H9 (cell line): ENCODE results near the gene BCL6B. TPM values are rescaled to one million over a fixed set of nuclear protein-coding genes. Genes with fewer than 3 reads are reported as not detected.

Experiments used
- DNase-seq: peaks from one replicate; pipeline ENCODE4 v3.0.0-alpha.2; 2017
- H2AFZ ChIP-seq: one replicate; pipeline ENCODE4 v1.6.1; 2013; ENCODE audit warnings: mild to moderate bottlenecking, low read length, control low read depth, moderate library complexity
- H2AK5ac ChIP-seq: 2 replicates; pipeline ENCODE4 v1.6.1; 2013; ENCODE audit warnings: low read length, control low read depth, mixed read lengths; ENCODE audit not compliant: insufficient read length
- H2BK120ac ChIP-seq: one replicate; pipeline ENCODE4 v1.6.1; 2013; ENCODE audit warnings: low read depth, mild to moderate bottlenecking, low read length, control low read depth, inconsistent platforms; ENCODE audit not compliant: poor library complexity, severe bottlenecking
- H2BK12ac ChIP-seq: 2 replicates; pipeline ENCODE4 v1.6.1; 2013; ENCODE audit warnings: low read length, control low read depth, mixed read lengths, low read depth; ENCODE audit not compliant: insufficient read length
- H2BK15ac ChIP-seq: 2 replicates; pipeline ENCODE4 v1.6.1; 2013; ENCODE audit warnings: low read depth, low read length, control low read depth
- H2BK20ac ChIP-seq: one replicate; pipeline ENCODE4 v1.6.1; 2013; ENCODE audit warnings: low read depth, mild to moderate bottlenecking, low read length, control low read depth, inconsistent platforms; ENCODE audit not compliant: poor library complexity, severe bottlenecking
- H2BK5ac ChIP-seq: 2 replicates; pipeline ENCODE4 v1.6.1; 2013; ENCODE audit warnings: low read length, control low read depth, mixed read lengths; ENCODE audit not compliant: insufficient read length
- H3K14ac ChIP-seq: 2 replicates; pipeline ENCODE4 v1.6.1; 2013; ENCODE audit warnings: low read length, control low read depth; ENCODE audit not compliant: insufficient read depth
- H3K18ac ChIP-seq: 2 replicates; pipeline ENCODE4 v1.6.1; 2013; ENCODE audit warnings: low read depth, mild to moderate bottlenecking, mixed read lengths, low read length, control low read depth; ENCODE audit not compliant: insufficient read length
- H3K23ac ChIP-seq: 2 replicates; pipeline ENCODE4 v1.6.1; 2013; ENCODE audit warnings: low read length, control low read depth, mixed read lengths, low read depth; ENCODE audit not compliant: insufficient read length
- H3K23me2 ChIP-seq: 2 replicates; pipeline ENCODE4 v1.6.1; 2013; ENCODE audit warnings: low read depth, mild to moderate bottlenecking, mixed read lengths, low read length, control low read depth; ENCODE audit not compliant: insufficient read length, poor library complexity, severe bottlenecking
- H3K27ac ChIP-seq: 2 replicates; pipeline ENCODE4 v1.5.1; 2013; ENCODE audit warnings: low read length, control low read depth, mixed read lengths, low read depth; ENCODE audit not compliant: insufficient read length
- H3K27me3 ChIP-seq: 2 replicates; pipeline ENCODE4 v1.6.1; 2013; ENCODE audit warnings: low read length, control low read depth, inconsistent platforms; ENCODE audit not compliant: insufficient read depth
- H3K4ac ChIP-seq: 2 replicates; pipeline ENCODE4 v1.6.1; 2013; ENCODE audit warnings: low read depth, mild to moderate bottlenecking, control low read depth, inconsistent platforms, low read length, moderate library complexity
- H3K4me1 ChIP-seq: 2 replicates; pipeline ENCODE4 v1.6.1; 2013; ENCODE audit warnings: low read length, control low read depth, inconsistent platforms; ENCODE audit not compliant: insufficient read depth
- H3K4me2 ChIP-seq: 2 replicates; pipeline ENCODE4 v1.6.1; 2013; ENCODE audit warnings: low read length, control low read depth, mixed read lengths; ENCODE audit not compliant: insufficient read length, insufficient read depth
- H3K56ac ChIP-seq: 2 replicates; pipeline ENCODE4 v1.6.1; 2013; ENCODE audit warnings: low read depth, mild to moderate bottlenecking, mixed read lengths, low read length, control low read depth; ENCODE audit not compliant: insufficient read length
- H3K79me1 ChIP-seq: 2 replicates; pipeline ENCODE4 v1.6.1; 2013; ENCODE audit warnings: low read depth, mild to moderate bottlenecking, moderate library complexity, low read length, control low read depth, inconsistent platforms; ENCODE audit not compliant: insufficient read depth, poor library complexity, severe bottlenecking
- H3K79me2 ChIP-seq: 2 replicates; pipeline ENCODE4 v1.6.1; 2013; ENCODE audit warnings: low read length, control low read depth, inconsistent platforms; ENCODE audit not compliant: insufficient read depth
- H3K9ac ChIP-seq: 2 replicates; pipeline ENCODE4 v1.6.1; 2013; ENCODE audit warnings: low read length, control low read depth, mixed read lengths; ENCODE audit not compliant: insufficient read length; ENCODE audit errors: extremely low read depth
- H3K9me3 ChIP-seq: one replicate; pipeline ENCODE4 v1.6.1; 2013; ENCODE audit warnings: low read depth, low read length, inconsistent platforms; ENCODE audit not compliant: control insufficient read depth
- H3T11ph ChIP-seq: one replicate; pipeline ENCODE4 v1.6.1; 2013; ENCODE audit warnings: mild to moderate bottlenecking, low read length, control low read depth, inconsistent platforms
- H4K20me1 ChIP-seq: one replicate; pipeline ENCODE4 v1.6.1; 2013; ENCODE audit not compliant: control insufficient read depth, insufficient read length, insufficient read depth
- H4K5ac ChIP-seq: 2 replicates; pipeline ENCODE4 v1.6.1; 2013; ENCODE audit warnings: low read depth, mild to moderate bottlenecking, mixed read lengths, low read length, control low read depth; ENCODE audit not compliant: insufficient read length
- H4K8ac ChIP-seq: replicated peaks from 2 replicates; pipeline ENCODE4 v1.6.1; 2013; ENCODE audit warnings: low read length, control low read depth, mixed read lengths, low read depth; ENCODE audit not compliant: insufficient read length
- H4K91ac ChIP-seq: 2 replicates; pipeline ENCODE4 v1.6.1; 2013; ENCODE audit warnings: low read depth, mild to moderate bottlenecking, moderate library complexity, mixed read lengths, low read length, control low read depth; ENCODE audit not compliant: insufficient read length
- H3K27ac Mint-ChIP-seq, 3 experiments: 2 replicates in 2 of 3; 3 replicates in 1 of 3; pipeline ENCODE4 v1.8.0; 2020 to 2021; ENCODE audit warnings: mixed read lengths in 3 of 3, mild to moderate bottlenecking in 1 of 3, moderate library complexity in 1 of 3
- H3K27me3 Mint-ChIP-seq: 2 replicates; pipeline ENCODE4 v1.8.0; 2021; ENCODE audit warnings: low read depth, mild to moderate bottlenecking, moderate library complexity, mixed read lengths
- H3K36me3 Mint-ChIP-seq, 3 experiments: 2 replicates in 2 of 3; 3 replicates in 1 of 3; pipeline ENCODE4 v1.8.0; 2020 to 2021; ENCODE audit warnings: low read depth in 3 of 3, mixed read lengths in 3 of 3; ENCODE audit not compliant: insufficient read depth in 1 of 3
- H3K4me1 Mint-ChIP-seq, 2 experiments: 2 replicates each; pipeline ENCODE4 v1.8.0; 2020; ENCODE audit warnings: mixed read lengths in 2 of 2
- H3K4me3 Mint-ChIP-seq, 2 experiments: 2 replicates in 1 of 2; 3 replicates in 1 of 2; pipeline ENCODE4 v1.8.0; 2020 to 2021; ENCODE audit warnings: mild to moderate bottlenecking in 2 of 2, mixed read lengths in 2 of 2, moderate library complexity in 1 of 2
- H3K9me3 Mint-ChIP-seq, 2 experiments: 2 replicates in 1 of 2; 3 replicates in 1 of 2; pipeline ENCODE4 v1.8.0; 2020; ENCODE audit warnings: mild to moderate bottlenecking in 2 of 2, mixed read lengths in 2 of 2, moderate library complexity in 1 of 2
- CTCF ChIP-seq: fragments of 200-600 bp; sonication (generic); conservative IDR thresholded peaks from 3 replicates; pipeline ENCODE4 v1.8.0; 2021; ENCODE audit warnings: antibody characterized with exemption, mild to moderate bottlenecking
- WGBS: extraction: QIAGEN DNeasy Blood & Tissue Kit; methylation state at CpG from one replicate; pipeline ENCODE4 v1.1.7; 2013; ENCODE audit warnings: missing lambda C conversion rate, low lambda C conversion rate, mixed read lengths; ENCODE audit not compliant: insufficient read length; ENCODE audit errors: extremely low coverage; 5-methylcytosine and 5-hydroxymethylcytosine counted together
- total RNA-seq: library from RNA; stranded (reverse); gene quantifications from 2 replicates; pipeline ENCODE4 v1.2.1, GENCODE V29; 2021

BCL6B gene
- total RNA-seq, 1 experiment from 2014 or later, result 3.3 TPM

GRCh38 chr17:6994666-6995256, 28.1 kb upstream of the BCL6B start:
- H3K79me1 ChIP-seq, result no peaks in the 10 kb centered on the region
- no peak overlapping the region for H4K5ac ChIP-seq
- no peak overlapping the region for H3T11ph ChIP-seq
- H4K8ac ChIP-seq, result no peak overlapping the region
- no peak overlapping the region for H2BK5ac ChIP-seq
- no peak overlapping the region for H3K27ac ChIP-seq
- H3K4ac ChIP-seq, result no peak overlapping the region
- no peak overlapping the region for H3K14ac ChIP-seq
- Mint-ChIP-seq H3K27me3 (peaks cover 55% of the 10 kb centered on the region), H3K36me3 (peaks cover 5 to 28% (median 11%) of the 10 kb centered on the region in 3 experiments; a peak in 6 of 7 replicates), H3K27ac (no peak overlapping the region), H3K9me3 (no peaks in the 10 kb centered on the region), H3K4me1 (peaks cover 2 to 4% of the 10 kb centered on the region in 2 experiments; a peak in 3 of 4 replicates), H3K4me3 (peak overlapping the region; percentile 16 to 74; a peak in 3 of 5 replicates)
- no peak for DNase-seq
- peak overlapping the region; percentile 52 for H3K4me2 ChIP-seq
- H4K91ac ChIP-seq, result no peak overlapping the region
- no peak overlapping the region for H2BK15ac ChIP-seq
- no peak overlapping the region for H2BK20ac ChIP-seq
- H2BK12ac ChIP-seq, result no peak overlapping the region
- no peak overlapping the region for H2AK5ac ChIP-seq
- no CpG with 5 or more reads among the region's 9 CpGs for WGBS
- H4K20me1 ChIP-seq, result no peaks in the 10 kb centered on the region
- H3K23me2 ChIP-seq, result peaks cover 8% of the 10 kb centered on the region
- no peak overlapping the region for H2AFZ ChIP-seq
- no peak overlapping the region for H3K56ac ChIP-seq
- H3K79me2 ChIP-seq, result no peaks in the 10 kb centered on the region
- H3K18ac ChIP-seq, result no peak overlapping the region
- no peaks in the 10 kb centered on the region for H3K9me3 ChIP-seq
- no peak overlapping the region for H3K23ac ChIP-seq
- H3K27me3 ChIP-seq, result peaks cover 2% of the 10 kb centered on the region; the same call in 1 of the 2 replicates
- no peak overlapping the region for H2BK120ac ChIP-seq
- H3K4me1 ChIP-seq, result no peaks in the 10 kb centered on the region
- H3K9ac ChIP-seq, result no peak overlapping the region
- TF ChIP-seq CTCF, result no peak
